Hematopoietic multipotent progenitor cell treated with erythropoietin and hydrocortisone succinate and interleukin-3 and kit ligand, for 15 days (in vitro differentiated cells): Measurements from ENCODE around the gene CMIP.
A peak's percentile ranks its signal among the peaks of the same experiment; 100 is the strongest.

Experiments
- DNase-seq: peaks from one replicate; pipeline ENCODE4 v3.0.0-alpha.2; 2015; ENCODE audit warnings: low spot score

CMIP gene

GRCh38 chr16:81664153-81664552 is 219.5 kb downstream of the CMIP start:
- no peak for DNase-seq

GRCh38 chr16:81665588-81665987 is 221.0 kb downstream of the CMIP start:
- no peak for DNase-seq

- no peak for DNase-seq
Measured at GRCh38 chr16:81666113-81666512, 221.5 kb downstream of the CMIP start.

- DNase-seq: no peak
Measured at GRCh38 chr16:81668243-81669097, 223.9 kb downstream of the CMIP start.

GRCh38 chr16:81669473-81670350 is 225.1 kb downstream of the CMIP start:
- no peak for DNase-seq

- no peak for DNase-seq
Measured at GRCh38 chr16:81671738-81672597, 227.4 kb downstream of the CMIP start.

GRCh38 chr16:81673432-81673831 is 228.8 kb downstream of the CMIP start:
- no peak for DNase-seq

GRCh38 chr16:81675662-81676061 is 231.1 kb downstream of the CMIP start:
- DNase-seq: no peak

GRCh38 chr16:81676066-81676882 is 231.7 kb downstream of the CMIP start:
- no peak for DNase-seq

GRCh38 chr16:81676883-81677737 is 232.5 kb downstream of the CMIP start:
- no peak for DNase-seq

- no peak for DNase-seq
Measured at GRCh38 chr16:81678326-81679095, 233.9 kb downstream of the CMIP start.

GRCh38 chr16:81679721-81680430 is 235.3 kb downstream of the CMIP start:
- DNase-seq: no peak

- no peak for DNase-seq
Measured at GRCh38 chr16:81680444-81681275, 236.1 kb downstream of the CMIP start.

GRCh38 chr16:81681311-81681710 is 236.7 kb downstream of the CMIP start:
- no peak for DNase-seq

- DNase-seq: no peak
Measured at GRCh38 chr16:81684242-81684837, 239.7 kb downstream of the CMIP start.

- DNase-seq: no peak
Measured at GRCh38 chr16:81684901-81685300, 240.3 kb downstream of the CMIP start.

GRCh38 chr16:81686391-81687130 is 242.0 kb downstream of the CMIP start:
- DNase-seq: peak; percentile 96
